ENCODE results near the gene SCAI.
"Not testable (repeated sequence)": the region's sequence is repeated elsewhere in the genome, so short reads cannot be mapped to it uniquely, and the experiment has no call there.

The SCAI gene

GRCh38 chr9:125180876-125181275 lies 37.5 kb upstream of the SCAI start:
- TF ChIP-seq CTCF (conservative IDR thresholded peaks at IDR 0.05; ENCODE audit: low read length): no peak
- DNase-seq (ENCODE audit: low read depth): no peak

GRCh38 chr9:125179776-125180175 lies 36.4 kb upstream of the SCAI start:
- not testable (repeated sequence) for DNase-seq (ENCODE audit: low read depth); H3K4me3 ChIP-seq (ENCODE audit: low read length)

More at GRCh38 chr9:125180876-125181275, 37.5 kb upstream of the SCAI start:
- no peak overlapping the region for H3K4me3 ChIP-seq (ENCODE audit: low read length)

GRCh38 chr9:125177888-125178287 lies 34.6 kb upstream of the SCAI start:
- H3K4me3 ChIP-seq (ENCODE audit: low read length): no peak overlapping the region
- no peak for DNase-seq (ENCODE audit: low read depth)
- no peak for TF ChIP-seq CTCF (conservative IDR thresholded peaks at IDR 0.05; ENCODE audit: low read length)

- peak; percentile 76 for DNase-seq (ENCODE audit: low read depth)
- peak overlapping the region; percentile 31; the same call in 1 of the 2 replicates for H3K4me3 ChIP-seq (ENCODE audit: low read length)
- no peak for TF ChIP-seq CTCF (conservative IDR thresholded peaks at IDR 0.05; ENCODE audit: low read length)
Observed at GRCh38 chr9:125176636-125177035, 33.3 kb upstream of the SCAI start.

- TF ChIP-seq CTCF (conservative IDR thresholded peaks at IDR 0.05; ENCODE audit: low read length): no peak
- DNase-seq (ENCODE audit: low read depth): peak; percentile 45
- no peak overlapping the region for H3K4me3 ChIP-seq (ENCODE audit: low read length)
Observed at GRCh38 chr9:125172031-125172755, 28.9 kb upstream of the SCAI start.

GRCh38 chr9:125169895-125170294 lies 26.6 kb upstream of the SCAI start:
- TF ChIP-seq CTCF (conservative IDR thresholded peaks at IDR 0.05; ENCODE audit: low read length): no peak
- H3K4me3 ChIP-seq (ENCODE audit: low read length): no peak overlapping the region
- DNase-seq (ENCODE audit: low read depth): no peak

- DNase-seq (ENCODE audit: low read depth): no peak
- no peak overlapping the region for H3K4me3 ChIP-seq (ENCODE audit: low read length)
- TF ChIP-seq CTCF (conservative IDR thresholded peaks at IDR 0.05; ENCODE audit: low read length): no peak
Observed at GRCh38 chr9:125166762-125167161, 23.4 kb upstream of the SCAI start.

GRCh38 chr9:125162891-125163290 lies 19.6 kb upstream of the SCAI start:
- not testable (repeated sequence) for H3K4me3 ChIP-seq (ENCODE audit: low read length); DNase-seq (ENCODE audit: low read depth)
